Heart left ventricle (tissue), 16 donors: Measurements from ENCODE around the gene BCL7B. TPM values are rescaled to one million over a fixed set of nuclear protein-coding genes. Genes with fewer than 3 reads are reported as not detected.
A peak's percentile ranks its signal among the peaks of the same experiment; 100 is the strongest.

Experiments
- ATAC-seq, 4 donors: fragments of 200-7000 bp; cut with Tn5 transposase; one replicate each; pipeline ENCODE4 v1.9.1; 2020 to 2022; ENCODE audit warnings: moderate library complexity in 4 of 4, mild to moderate bottlenecking in 3 of 4, moderate number of reproducible peaks in 1 of 4
- DNase-seq, 5 donors: peaks; one replicate each; pipeline ENCODE4 v3.0.0-alpha.2; 2020
- H3K27ac ChIP-seq, 12 donors: fragments of 200-600 bp; sonication (generic) in 4 of 12; one replicate each; pipeline versions ENCODE4 v1.5.0 to v1.8.0; 2016 to 2022; ENCODE audit warnings: mild to moderate bottlenecking in 2 of 12
- H3K27me3 ChIP-seq, 9 donors: fragments of 200-600 bp; sonication (generic) in 2 of 9; one replicate each; pipeline versions ENCODE4 v1.5.1 to v1.8.0; 2016 to 2022; ENCODE audit warnings: mild to moderate bottlenecking in 3 of 9
- H3K36me3 ChIP-seq, 9 donors: fragments of 200-600 bp; sonication (generic) in 2 of 9; one replicate each; pipeline versions ENCODE4 v1.5.0 to v1.8.0; 2018 to 2022; ENCODE audit warnings: mild to moderate bottlenecking in 2 of 9
- H3K4me1 ChIP-seq, 12 donors: fragments of 200-600 bp; sonication (generic) in 4 of 12; one replicate each; pipeline versions ENCODE4 v1.5.0 to v1.8.0; 2016 to 2022; ENCODE audit warnings: mild to moderate bottlenecking in 3 of 12
- H3K4me3 ChIP-seq, 12 donors: fragments of 200-600 bp; sonication (generic) in 4 of 12; one replicate each; pipeline versions ENCODE4 v1.5.0 to v1.8.0; 2017 to 2022; ENCODE audit warnings: mild to moderate bottlenecking in 9 of 12, moderate library complexity in 4 of 12
- H3K9me3 ChIP-seq, 12 donors: fragments of 200-600 bp; sonication (generic) in 4 of 12; one replicate each; pipeline versions ENCODE4 v1.5.0 to v1.8.0; 2016 to 2022; ENCODE audit warnings: mild to moderate bottlenecking in 1 of 12
- CTCF ChIP-seq, 12 donors: fragments of 200-600 bp; sonication (generic) in 4 of 12; IDR thresholded peaks; one replicate each; pipeline versions ENCODE4 v1.5.0 to v1.8.0; 2018 to 2022; ENCODE audit warnings: antibody characterized with exemption in 12 of 12, mild to moderate bottlenecking in 5 of 12
- POLR2A ChIP-seq, 2 donors: fragments of 450-650 bp; IDR thresholded peaks; one replicate each; pipeline ENCODE4 v1.6.1; 2017; ENCODE audit warnings: antibody characterized with exemption in 2 of 2, mild to moderate bottlenecking in 2 of 2, moderate library complexity in 2 of 2
- WGBS, 4 donors: extraction: QIAGEN DNeasy Blood & Tissue Kit in 2 of 4; methylation state at CpG; one replicate each; pipeline versions ENCODE4 v1.1.5 to v1.1.7; 2013 to 2018; 5-methylcytosine and 5-hydroxymethylcytosine counted together
- intact Hi-C, 10 donors: fragments of 100-400 bp; cut with DNase I; formaldehyde crosslinking; loops; one replicate each; pipeline versions ENCODE4 v1.11.1 to v1.14.2; 2022
- polyA plus RNA-seq, 2 donors: library from polyadenylated mRNA; stranded (reverse); fragments of 200-250 nt; gene quantifications; one replicate each; pipeline ENCODE4 v1.2.3, GENCODE V29; 2013
- total RNA-seq, 9 donors: library from RNA; depleted of rRNA in 2 of 9; stranded (reverse); fragments of >200 nt in 2 of 9; fragmentation: NEBNext Ultra II Directional in 3 of 9; extraction: Animal tissue kit (Norgen Biotek cat#: 25700) in 3 of 9; gene quantifications; one replicate each; pipeline versions ENCODE4 v1.1.0 to v1.2.4, GENCODE V29; 2016 to 2023
- donor health status: ischemic (EF 13 %, LVEDD 7.1; RV severe dilation, severe dysfunction).
- donor health status: healthy with polysubstance abuse.
- donor health status: DM: no; HTN: yes; CAD: no.
- donor health status: DM: no; HTN: no; CAD: no.
- donor health status: ischemic (EF 25% LVEDD 6.9; RV normal size, moderate dysfunction).
- donor health status: ischemic (EF 25% LVEDD 5.7; RV mildly dilated, moderate dysfunction).
- donor health status: healthy.
- donor health status: DM: yes; HTN: yes; CAD: no.
- donor health status: ischemic (EF 35%, LVEDD 5.7; RV mildly dilated, moderate dysfunction).
- donor health status: nonischemic (EF 11% LVEDD 7.7; RV severe dilation, severe dysfunction).
- donor health status: DM: yes; HTN: yes; CAD: no.
- donor health status: PGD.
- donor health status: ischemic (EF 29% LVEDD 5.4; RV normal size, mild dysfunction).
- donor health status: nonischemic (EF 23%, LVEDD 6.1; RV moderate dilation, normal function).

BCL7B gene
- total and polyA plus RNA-seq, 11 donors = 63.2 to 182 (median 77.9) TPM

DNA sequence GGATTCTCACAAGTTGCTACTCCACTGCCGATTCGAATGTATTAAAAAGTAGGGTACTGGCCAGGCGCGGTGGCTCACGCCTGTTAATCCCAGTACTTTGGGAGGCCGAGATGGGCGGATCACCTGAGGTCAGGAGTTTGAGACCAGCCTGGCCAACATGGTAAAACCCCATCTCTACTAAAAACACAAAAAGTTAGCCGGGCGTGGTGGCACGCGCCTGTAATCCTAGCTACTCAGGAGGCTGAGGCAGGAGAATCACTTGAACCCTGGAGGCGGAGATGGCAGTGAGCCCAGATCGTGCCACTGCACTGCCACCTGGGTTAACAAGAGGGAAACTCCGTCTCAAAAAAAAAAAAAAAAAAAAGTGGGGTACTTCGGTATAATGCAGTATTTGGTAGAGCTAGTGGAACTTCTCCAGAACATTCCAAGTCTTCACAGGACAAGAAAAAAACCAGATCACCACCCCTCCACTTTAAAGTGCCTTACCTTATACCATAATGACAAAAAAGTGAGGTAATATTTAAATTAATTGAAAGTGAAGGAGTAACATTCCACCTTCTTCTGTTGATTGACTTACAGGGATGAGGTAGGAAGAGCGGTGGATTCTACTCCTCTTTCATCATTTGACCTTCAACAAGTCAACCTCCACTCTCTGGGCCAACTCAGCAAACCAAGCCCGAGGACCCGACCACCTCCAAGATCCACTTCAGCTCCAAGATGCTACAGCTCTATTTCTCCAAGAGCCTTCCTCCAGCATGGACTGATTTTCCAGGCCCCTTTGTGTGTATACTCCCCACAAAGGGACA, 37.4 kb downstream of the BCL7B start:
- 65 to 71% (median 68%) methylated on average over 18 of the region's 18 CpGs for WGBS, 4 donors
- DNase-seq (no peak), ATAC-seq (no peak)
- Histone ChIP-seq H3K36me3 (peaks cover 0 to 35% (median 24%) of the 10 kb centered on the region in 9 donors), H3K27me3 (no peaks in the 10 kb centered on the region), H3K9me3 (no peaks in the 10 kb centered on the region), H3K4me1 (peaks cover 11 to 52% (median 38%) of the 10 kb centered on the region in 12 donors), H3K4me3 (peak overlapping the region; percentile 59 to 99 (median 90)), H3K27ac (peak overlapping the region in 11 of 12 donors; percentile 44 to 97 (median 93))
- TF ChIP-seq POLR2A (IDR thresholded peaks at IDR 0.05) = no peak
- TF ChIP-seq CTCF (IDR thresholded peaks at IDR 0.05) = no peak
- intact Hi-C loops = loop anchor here in 3 of 10 donors (5.0 to 10.0 kb wide), 2 partner anchors 37 to 55 kb away; partner anchors contain the start of genes BCL7B (in 2 of the 3) and TBL2 (in 1 of the 3)

DNA sequence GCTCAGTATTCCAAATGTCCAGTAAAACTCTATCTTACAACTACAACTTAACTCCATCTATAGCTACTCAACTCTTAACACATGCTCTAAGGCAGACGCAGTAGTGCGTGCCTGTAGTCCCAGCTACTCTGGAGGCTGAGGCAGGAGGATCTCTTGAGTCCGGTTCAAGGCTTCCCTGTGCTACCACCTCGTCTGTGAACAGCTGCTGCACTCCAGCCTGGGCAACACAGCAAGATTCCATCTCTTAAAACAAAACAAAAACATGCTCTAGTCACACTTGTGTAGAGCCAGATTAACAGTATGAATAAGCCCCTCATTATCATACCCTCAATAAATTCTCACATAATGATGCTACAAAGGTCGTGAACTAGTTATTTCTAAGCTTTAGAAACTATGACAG, 39.0 kb downstream of the BCL7B start:
- Histone ChIP-seq H3K4me3 (no peak overlapping the region), H3K27ac (peak overlapping the region in 1 of 12 donors; percentile 36), H3K4me1 (peaks cover 11 to 52% (median 38%) of the 10 kb centered on the region in 12 donors), H3K36me3 (peaks cover 0 to 51% (median 39%) of the 10 kb centered on the region in 9 donors), H3K9me3 (no peaks in the 10 kb centered on the region), H3K27me3 (no peaks in the 10 kb centered on the region)
- 64 to 82% (median 76%) methylated on average over 5 of the region's 5 CpGs for WGBS, 4 donors
- DNase-seq = no peak
- intact Hi-C loops = no loop called here
- no peak for TF ChIP-seq POLR2A (IDR thresholded peaks at IDR 0.05)
- no peak for TF ChIP-seq CTCF (IDR thresholded peaks at IDR 0.05)
- no peak for ATAC-seq

DNA sequence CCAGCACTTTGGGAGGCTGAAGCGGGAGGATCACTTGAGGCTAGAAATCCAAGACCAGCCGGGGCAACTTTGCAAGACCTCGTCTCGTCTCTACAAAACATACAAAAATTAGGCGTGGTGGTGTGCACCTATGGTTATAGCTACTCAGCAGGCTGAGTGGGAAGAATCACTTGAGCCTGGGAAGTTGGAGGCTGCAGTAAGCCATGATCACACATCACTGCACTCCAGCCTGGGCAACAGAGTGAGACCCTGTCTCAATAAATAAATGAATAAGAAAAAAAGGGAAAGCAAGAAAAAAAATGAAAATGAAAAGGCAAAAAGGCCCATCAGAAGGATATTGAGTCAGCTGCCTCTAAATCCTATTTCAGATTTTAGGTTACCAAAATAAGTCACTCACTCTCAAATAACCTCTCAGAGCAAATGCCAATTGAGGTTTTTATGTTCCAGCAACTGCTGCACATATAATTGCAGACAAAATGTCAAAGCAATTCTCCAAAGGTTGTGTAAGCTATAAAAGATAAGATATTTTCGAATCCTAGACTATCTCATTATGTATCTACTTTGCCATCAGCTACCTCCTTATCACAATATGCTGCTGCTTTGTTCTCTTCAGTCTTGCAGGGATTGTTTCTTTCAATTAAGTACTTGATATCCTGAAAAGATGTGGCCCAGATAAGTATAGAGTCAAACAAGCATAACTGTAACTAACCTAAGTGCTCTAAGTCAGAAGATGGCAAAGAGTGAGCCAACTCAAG, 40.1 kb downstream of the BCL7B start:
- Histone ChIP-seq H3K9me3 (no peaks in the 10 kb centered on the region), H3K27me3 (no peaks in the 10 kb centered on the region), H3K36me3 (peaks cover 0 to 61% (median 45%) of the 10 kb centered on the region in 9 donors), H3K27ac (no peak overlapping the region), H3K4me1 (peaks cover 11 to 53% (median 37%) of the 10 kb centered on the region in 12 donors), H3K4me3 (no peak overlapping the region)
- WGBS, 4 donors = 76 to 89% (median 84%) methylated on average over 6 of the region's 6 CpGs
- intact Hi-C loops = no loop called here
- DNase-seq (no peak), ATAC-seq (no peak)
- TF ChIP-seq CTCF (IDR thresholded peaks at IDR 0.05) = no peak
- no peak for TF ChIP-seq POLR2A (IDR thresholded peaks at IDR 0.05)

GRCh38 chr7:73515178-73515577, 42.3 kb downstream of the BCL7B start:
- ATAC-seq (no peak), DNase-seq (no peak)
- intact Hi-C loops = no loop called here
- H3K4me3 ChIP-seq = no peak overlapping the region
- 93 to 96% (median 94%) methylated on average over 3 of the region's 3 CpGs for WGBS, 4 donors
- no peaks in the 10 kb centered on the region for H3K27me3 ChIP-seq
- peaks cover 0 to 78% (median 55%) of the 10 kb centered on the region in 9 donors for H3K36me3 ChIP-seq
- H3K9me3 ChIP-seq = no peaks in the 10 kb centered on the region
- peaks cover 11 to 42% (median 29%) of the 10 kb centered on the region in 12 donors for H3K4me1 ChIP-seq
- TF ChIP-seq POLR2A (IDR thresholded peaks at IDR 0.05) (no peak), CTCF (IDR thresholded peaks at IDR 0.05) (no peak)
- no peak overlapping the region for H3K27ac ChIP-seq
